HG02798 (cell line): Measurements from ENCODE around the gene FRMD3.

Experiments
- ATAC-seq: cut with Tn5 transposase; IDR thresholded peaks from one replicate; pipeline ENCODE4 v1.9.1; 2021; ENCODE audit warnings: mild to moderate bottlenecking; ENCODE audit not compliant: unreplicated experiment, poor library complexity

FRMD3 gene

DNA sequence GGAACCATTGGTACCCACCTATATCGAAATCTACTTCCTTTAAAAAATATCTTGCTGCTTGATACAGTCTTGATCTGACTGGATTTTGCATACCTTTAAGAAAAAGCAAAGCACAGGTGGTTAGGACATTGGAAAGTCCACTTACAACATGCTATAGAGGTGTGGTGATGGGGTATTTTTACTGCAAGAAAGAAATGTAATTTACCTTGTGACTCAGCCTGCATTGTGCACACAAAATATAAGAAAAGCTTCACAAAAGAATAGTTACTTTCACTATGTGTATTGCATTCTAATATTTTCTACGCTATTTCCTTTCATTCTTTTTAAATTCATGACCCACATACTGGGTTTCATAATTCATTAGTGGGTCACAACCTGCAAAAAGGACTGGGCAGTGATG is 239.1 kb downstream of the FRMD3 start:
- no peak for ATAC-seq

DNA sequence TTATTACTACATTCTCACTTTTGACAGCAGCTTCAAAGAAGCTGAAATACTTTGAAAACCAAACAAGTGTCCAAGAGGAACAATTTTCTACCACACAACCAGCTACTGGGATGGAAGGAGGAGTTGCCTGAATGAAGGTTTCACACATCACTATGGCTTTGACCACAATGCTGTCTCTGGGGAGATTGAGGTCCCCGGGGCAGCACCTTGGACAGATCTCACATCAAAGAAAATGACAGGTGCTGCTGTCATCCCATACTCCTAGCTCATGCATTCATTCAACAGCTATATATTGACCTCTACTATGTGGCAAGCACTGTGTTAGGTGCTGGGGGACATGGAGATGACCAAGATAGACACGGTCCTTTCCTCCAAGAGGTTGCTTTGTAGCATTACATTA is 242.1 kb downstream of the FRMD3 start:
- ATAC-seq = peak; percentile 55

DNA sequence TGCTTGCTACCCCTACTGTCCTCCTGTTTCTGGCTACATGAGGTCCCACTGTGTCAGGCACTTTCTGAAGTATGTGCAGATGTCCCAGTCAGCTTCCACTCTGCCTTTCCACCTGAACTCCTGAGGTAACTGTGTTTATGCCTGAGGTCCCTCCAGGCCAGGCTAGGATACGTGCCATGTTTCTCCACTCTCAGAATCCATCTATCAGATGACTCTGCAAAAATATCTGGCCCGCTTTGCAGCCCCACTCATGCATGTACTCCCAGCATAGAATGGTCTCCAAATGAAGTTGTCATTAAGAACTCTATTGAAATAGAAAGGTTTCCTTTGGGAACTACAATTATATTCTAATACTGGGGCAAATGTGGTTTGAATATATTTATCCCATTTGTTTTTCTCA is 243.4 kb downstream of the FRMD3 start:
- ATAC-seq = no peak

DNA sequence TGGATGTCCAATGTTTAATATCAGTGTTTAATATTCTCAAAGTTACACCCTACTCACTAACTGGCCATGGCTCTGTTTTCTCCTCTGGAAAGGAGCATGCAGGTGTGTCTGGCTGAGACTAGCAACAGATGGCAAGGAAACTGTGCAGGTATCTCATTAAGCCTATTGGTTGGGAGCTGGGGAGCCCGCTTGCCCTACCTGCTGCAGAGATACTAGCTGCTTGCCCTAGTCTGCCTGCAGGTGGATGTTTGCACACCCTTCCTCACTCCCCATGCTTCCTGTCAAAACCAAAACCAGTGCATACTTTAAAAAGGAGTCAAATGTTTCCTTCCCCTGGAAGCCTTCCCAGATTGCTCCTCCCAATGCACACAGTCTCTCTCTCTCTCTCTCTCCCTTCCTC is 247.0 kb downstream of the FRMD3 start:
- ATAC-seq = no peak

DNA sequence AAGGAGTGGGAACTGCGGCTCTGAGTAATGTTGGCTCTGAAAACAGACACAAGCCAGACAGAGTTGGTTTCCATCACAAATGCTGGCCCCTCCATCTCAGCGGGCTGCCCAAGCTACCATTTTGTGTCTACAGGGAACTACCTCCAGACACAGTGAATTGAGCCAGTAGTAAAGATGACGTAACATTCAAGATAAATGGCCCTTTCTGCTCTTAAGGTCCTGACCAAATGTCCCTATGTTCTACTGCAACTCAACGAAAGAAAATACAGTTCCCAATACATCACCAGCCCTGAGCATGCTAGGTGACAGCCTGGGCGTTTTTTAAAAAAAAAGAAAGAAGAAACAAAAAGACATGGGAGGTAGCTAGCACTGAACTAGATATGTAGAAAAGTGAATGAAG is 247.5 kb downstream of the FRMD3 start:
- ATAC-seq = no peak

DNA sequence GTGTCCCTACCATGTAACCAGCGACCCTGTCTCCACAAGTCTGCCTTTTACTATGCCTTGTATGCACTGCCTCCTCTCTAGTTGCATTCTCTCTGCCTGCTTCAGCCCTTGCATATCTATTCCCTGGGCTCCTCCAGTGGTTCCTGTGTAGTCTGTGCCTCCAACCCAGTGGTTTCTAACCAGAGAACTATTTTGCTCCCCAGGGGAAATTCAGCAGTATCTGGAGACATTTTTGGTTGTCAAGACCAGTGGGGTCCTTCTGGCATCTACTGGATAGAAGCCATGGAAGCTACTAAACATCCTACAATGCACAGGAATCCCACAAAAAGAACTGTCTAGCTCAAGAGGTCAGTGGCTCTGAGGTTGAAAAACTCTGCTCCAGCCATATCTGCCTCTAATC is 251.2 kb downstream of the FRMD3 start:
- no peak for ATAC-seq

DNA sequence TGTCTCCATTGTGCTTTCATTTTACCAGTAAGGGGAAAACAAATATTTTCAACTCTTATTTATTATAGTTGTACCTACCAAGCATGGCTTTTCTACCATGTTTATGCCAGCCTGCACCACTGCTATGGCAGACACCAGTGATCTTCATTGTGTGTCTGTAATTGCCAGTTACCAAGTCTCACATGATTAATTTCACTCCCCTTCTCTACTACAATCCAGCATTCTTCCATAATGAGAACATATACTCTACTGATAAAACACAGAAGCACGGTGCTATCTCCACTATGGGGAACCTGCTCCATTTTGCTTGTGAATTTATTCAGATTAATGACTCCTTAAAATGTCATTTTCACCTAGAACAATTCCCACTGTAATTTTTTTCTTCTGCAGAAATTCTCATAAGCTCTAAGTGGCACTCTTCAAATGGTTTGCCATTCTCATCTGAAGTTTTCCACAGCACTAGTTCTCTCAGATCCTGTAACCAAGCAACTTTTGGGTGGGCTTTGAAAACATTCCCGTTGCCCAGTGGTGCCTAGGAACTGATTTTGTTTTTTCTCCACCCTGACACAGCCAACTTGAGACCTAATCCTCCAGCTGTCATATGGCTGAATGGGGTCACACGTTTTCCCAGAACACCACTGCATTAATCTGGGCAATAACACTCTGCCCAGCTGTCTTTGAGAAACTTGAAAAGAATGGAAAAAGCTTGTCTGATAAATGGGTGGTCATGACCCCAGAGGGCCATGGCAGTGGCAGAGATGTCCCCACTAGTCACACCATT is 252.6 kb downstream of the FRMD3 start:
- ATAC-seq = no peak

DNA sequence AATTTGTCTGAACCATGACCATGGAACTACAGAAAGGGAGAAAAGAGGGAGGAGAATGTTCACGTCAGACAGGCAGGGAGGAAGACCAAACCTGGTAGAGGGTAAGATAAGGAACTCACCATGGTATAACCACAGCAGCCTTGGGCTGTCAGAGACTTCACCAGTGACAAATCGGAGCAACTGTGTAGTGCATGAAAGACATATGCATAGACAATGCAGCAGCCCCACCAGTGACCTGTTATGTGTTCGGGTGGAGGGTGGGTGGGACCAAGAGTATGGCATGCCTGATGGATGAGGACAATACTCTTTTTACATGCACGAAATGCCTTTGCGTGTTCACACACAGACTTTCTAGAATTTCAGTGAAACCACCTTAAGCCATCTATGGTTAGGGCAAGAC is 253.5 kb downstream of the FRMD3 start:
- ATAC-seq = no peak

DNA sequence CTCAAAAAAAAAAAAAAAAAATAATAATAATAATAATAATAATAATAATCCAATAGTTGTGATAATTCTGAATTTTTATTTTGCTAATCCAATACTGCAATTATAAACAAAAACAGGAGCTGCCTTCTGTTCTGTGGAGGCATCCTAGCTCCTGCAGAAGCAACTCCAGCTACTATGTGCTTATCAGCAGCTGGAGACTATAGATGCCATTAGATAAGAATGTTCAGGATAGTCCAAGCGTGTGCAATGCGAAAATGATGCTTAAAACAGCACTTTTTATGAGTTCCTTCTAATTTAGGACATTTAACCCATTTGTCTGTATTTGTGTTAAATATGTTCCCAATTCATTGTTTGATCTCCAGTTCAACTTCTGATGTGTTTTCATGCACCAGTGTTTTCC is 254.7 kb downstream of the FRMD3 start:
- no peak for ATAC-seq

DNA sequence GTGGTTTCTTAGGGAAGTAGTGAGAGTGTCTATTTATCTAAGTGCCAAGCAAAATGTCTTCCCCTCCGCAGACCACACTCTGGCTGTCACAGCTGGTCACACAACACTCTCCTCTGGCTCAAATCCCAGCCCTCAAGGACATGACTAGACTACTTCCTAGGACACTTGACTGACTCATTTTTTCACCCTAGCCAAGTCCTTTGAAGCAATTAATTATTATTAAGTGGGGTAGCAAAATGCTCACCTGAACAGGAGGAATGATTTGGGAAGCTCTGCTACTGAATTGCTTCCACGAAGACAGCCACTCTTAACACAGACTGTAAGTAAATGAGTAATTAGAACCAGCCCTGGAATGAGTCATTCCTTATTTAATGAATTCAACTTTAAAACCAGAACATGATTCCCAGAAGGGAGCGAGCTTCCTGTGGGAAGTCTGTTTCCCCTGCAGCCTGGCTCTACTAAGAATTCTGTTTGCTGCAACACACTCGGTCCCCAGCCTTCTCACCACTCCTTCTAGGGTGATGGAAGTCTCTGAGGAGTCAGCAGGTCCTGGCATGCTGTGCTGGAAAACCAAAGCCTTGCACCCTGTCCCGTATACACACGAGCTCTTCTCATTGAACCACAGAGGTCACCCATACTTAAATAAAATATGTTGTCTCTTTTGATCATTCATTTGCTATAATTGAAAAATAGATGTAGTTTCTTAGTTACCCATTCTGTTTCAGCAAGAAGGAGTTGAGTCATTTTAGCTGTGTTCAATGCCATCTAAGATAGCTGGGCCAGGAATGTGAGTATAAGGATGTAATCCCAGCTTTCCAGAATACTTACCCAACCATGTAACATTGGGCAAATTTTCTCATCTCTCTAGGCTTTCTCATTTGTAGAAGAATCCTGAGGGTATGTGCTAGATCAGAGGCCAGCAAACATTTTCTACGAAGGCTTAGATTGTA is 256.6 kb downstream of the FRMD3 start:
- ATAC-seq = no peak

DNA sequence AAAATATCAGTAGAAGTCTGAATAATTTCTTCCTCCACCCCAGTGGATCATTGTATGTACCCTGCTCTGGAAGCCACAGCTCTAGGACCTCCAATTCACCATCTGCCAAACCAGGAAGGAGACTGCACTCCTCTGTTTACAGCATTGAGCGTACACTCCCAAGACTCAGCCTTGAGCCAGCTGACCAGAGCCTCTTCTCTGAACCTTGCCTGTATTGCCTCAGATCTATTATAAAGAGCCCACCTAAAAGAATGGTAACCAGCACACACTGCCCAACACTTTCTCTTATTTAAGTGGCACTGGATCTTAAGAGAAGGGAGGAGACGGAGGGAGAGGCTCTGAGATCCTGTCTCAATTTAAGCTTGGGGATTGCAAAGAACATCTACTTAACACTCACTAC is 257.4 kb downstream of the FRMD3 start:
- ATAC-seq = no peak

DNA sequence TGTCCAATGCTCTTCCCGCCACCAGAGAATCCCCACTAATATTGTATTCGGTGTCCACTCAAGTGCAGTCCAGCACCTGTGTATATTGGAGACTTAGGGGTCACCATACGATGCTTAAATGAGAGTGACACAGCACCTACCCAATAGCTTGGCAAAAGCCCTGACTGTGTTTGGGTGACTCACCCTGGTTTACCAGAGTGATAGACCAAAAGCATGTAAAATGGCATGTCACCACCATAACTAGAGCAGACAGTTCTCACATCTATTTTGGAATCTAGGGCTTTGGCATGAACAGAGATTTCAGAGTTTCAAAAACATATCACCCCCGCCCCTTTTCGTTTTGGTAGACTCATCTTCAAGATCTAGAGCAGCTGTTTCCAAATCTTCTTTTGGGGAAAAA is 257.9 kb downstream of the FRMD3 start:
- ATAC-seq = no peak

DNA sequence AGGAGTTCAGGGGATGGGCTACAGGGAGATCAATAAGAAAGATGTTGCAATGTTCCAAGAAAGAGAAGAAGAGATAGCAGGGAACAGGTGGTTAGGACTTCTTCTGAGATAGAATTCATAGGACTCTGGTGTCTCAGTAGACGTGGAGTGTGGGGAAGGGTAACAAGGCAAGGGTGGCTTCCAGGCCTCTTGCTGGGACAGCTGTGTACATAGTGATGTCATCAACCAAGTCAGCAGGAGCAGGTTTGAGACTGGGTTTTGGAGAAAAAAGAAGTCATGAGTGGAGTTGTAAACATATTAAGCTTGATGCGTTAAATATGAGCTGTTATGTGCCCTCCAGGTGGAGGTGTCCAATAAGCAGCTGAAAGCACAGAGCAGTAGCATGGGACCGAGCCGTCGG is 263.4 kb downstream of the FRMD3 start:
- ATAC-seq = no peak

DNA sequence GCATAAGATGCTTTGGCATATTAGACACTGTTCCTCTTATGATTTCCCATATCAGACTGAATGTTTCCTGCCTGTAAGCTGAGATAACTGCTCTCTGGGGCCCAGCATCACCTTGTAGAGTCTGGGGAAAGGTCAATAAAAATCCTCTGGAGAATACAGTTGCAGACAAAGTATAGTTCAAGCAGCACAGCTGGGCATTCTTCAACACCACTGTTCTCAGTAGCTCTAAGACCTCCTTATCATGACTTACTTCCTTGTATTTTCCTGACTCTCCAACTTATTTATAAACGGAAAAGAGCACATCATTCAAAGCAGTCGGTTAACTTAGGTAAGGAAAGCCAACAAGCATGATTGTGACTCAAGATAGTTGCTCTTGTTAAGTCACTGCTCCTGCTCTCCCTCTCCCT is 266.5 kb downstream of the FRMD3 start:
- ATAC-seq = no peak

DNA sequence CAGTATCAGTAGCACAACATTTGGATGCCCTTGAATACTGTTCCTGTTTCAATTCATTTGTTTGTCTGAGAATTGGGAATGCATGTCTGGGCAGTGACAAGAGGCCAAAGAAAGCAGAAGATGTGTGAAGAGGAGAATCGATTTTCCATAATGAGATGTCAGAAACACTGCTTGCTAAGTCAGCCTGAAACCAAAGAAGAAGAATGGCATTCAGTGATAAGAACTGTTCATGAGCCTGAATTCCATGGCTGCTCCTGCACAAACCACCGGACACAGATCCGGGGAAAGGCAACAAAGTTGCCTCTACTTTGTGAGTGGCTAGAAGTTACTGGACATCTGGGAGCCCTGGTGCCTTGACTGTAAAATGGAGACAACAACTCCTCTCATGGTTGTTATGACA is 268.1 kb downstream of the FRMD3 start:
- no peak for ATAC-seq

DNA sequence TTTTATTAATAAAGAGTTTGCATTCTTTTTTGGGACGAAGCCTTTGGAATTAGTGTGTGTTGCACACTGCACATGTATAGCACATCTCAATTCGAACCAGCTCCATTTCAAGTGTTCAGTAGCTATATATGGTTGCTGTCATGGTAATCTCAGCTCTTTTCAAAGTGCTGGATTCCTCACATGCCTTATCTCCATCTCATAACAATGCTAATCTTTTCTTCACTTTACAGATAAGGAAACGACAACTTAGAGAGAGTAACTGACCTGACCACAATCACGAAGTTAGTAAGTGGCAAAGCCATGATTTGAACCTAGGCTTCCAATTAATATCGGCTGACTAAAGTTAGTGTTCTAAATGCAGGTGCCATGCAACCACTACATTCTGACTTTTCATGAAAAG is 270.5 kb downstream of the FRMD3 start:
- no peak for ATAC-seq

DNA sequence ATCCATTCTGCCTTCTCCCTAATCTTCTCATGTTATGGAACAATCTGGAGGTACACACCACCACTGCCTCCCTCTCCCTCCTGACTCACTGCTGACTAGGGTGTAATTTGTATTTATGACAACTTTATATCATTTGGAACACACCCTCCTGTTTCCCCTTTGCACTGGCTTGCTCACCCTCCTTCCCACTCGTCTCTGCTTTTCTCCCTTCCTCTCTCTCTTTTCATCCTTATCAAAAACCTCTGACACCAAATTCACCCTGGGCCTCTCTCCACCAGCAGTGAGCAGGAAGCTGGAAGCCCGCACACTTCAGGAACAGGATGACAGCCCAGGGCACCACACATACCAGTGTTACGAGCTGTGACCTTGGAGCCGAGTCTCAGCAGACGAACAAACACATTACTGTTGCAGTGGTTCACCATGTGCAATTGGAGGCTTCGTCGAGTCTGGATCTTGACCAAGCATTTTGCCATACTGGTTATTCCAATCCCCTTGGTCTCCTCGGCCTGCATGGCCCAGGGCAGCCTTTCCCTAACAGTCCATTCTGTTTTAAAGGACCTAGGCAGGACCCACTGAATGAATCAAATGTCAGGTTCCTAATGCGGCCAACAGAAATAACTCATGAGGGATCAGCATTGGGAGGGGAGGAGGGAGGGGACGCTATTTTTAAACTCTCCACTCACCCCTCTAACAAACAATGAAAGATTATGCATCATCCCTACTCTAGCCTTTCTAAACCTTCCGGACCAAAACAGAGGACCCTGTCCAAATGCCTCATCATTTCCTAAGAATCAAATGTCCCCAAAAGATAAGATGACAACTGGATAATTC is 271.3 kb downstream of the FRMD3 start:
- ATAC-seq = no peak

DNA sequence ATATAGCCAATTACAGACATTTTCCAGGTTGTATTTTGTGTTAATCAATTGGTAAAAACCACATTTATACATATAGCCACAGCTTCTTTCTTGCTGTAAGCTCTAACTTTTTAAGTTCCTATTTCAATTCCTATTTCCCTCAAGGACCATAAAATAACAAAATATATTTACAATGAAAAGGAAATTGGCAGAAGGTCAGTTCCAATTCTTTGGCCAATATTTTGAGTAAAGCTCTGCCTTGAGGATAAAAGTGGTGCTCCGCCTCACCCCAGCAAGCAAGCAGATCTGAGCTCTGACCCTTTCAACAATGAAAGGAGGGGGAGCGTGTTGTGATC is 271.9 kb downstream of the FRMD3 start:
- no peak for ATAC-seq

DNA sequence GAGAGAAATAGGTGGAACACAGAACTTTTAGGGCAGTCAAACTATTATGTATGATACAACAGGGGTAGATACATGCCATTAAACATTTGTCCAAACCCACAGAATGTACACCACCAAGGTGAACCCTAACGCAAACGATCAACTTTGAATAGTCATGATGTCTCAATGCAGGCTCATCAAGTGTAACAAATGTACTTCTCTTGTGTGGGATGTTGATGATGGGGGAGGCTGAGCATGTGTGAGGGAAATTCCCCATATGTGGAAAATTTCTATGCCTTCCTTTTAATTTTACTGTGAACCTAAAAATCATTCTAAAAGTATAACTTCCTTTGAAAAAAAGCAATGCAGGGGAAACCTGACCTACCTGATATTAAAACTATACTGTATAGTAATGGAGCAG is 273.9 kb downstream of the FRMD3 start:
- ATAC-seq = no peak

DNA sequence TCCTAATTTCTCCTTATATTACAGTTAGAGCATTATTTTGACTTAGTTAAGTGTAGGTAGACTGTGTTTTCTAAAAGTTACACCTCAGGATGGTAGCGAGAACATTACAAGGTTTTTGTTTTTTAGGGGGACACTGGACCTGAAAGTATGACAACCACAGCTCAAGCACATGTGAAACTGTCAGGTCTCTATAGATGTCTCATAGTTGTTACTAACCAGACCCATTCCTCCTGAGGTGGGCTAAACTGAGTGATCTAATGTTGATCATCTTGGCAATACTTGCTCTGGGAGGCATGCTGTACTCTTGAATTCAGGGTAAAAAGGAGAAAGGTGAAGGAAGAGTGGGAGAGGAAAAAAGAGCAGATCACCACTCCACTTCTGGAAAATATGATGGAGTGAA is 278.6 kb downstream of the FRMD3 start:
- ATAC-seq = no peak
